Measurements from ENCODE around the gene NUDT15.

DNA sequence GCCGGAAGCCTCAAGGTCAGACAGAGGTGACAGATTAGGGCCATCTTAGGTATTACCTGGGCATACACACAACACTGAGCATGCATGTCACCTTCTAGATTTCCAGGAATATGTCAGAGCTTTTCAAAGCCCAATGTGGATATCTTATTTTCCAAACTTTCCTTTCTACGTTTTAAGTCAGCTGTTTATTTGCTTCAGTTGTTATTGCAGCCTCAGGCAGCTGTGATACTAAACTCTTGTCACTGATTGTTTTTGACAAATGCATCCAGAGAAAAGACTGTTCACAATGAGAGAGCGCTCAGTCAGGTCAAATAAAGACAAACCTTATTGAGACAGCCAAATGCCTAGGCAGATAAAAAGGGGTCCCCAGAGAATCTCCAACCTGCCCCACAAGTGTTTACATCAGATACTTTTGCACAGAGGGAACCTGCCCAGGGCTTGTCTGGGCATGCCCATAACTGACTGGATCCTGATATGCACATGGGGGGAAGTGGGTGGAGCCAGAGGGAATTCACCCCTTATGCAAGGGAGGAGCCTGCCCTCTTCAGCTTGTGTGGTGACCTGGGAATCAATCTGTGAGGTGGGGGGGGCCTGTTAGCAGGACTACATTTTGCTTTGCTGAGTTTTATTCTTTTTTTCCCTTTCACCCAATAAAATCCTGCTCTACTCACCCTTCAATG is 28.9 kb downstream of the NUDT15 start:
- TF ChIP-seq, protein P1, sequence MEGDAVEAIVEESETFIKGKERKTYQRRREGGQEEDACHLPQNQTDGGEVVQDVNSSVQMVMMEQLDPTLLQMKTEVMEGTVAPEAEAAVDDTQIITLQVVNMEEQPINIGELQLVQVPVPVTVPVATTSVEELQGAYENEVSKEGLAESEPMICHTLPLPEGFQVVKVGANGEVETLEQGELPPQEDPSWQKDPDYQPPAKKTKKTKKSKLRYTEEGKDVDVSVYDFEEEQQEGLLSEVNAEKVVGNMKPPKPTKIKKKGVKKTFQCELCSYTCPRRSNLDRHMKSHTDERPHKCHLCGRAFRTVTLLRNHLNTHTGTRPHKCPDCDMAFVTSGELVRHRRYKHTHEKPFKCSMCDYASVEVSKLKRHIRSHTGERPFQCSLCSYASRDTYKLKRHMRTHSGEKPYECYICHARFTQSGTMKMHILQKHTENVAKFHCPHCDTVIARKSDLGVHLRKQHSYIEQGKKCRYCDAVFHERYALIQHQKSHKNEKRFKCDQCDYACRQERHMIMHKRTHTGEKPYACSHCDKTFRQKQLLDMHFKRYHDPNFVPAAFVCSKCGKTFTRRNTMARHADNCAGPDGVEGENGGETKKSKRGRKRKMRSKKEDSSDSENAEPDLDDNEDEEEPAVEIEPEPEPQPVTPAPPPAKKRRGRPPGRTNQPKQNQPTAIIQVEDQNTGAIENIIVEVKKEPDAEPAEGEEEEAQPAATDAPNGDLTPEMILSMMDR (IDR thresholded peaks at IDR 0.05): no peak
- no peak for TF ChIP-seq POLR2A (IDR thresholded peaks at IDR 0.05)
